IMR-90 (cell line): ENCODE measurements around the gene NDUFS7. TPM values are rescaled to one million over a fixed set of nuclear protein-coding genes. Genes with fewer than 3 reads are reported as not detected.

Source experiments
- ATAC-seq: fragments of 200-7000 bp; cut with Tn5 transposase; 2 replicates; pipeline ENCODE4 v1.9.1; 2020; ENCODE audit warnings: low read depth, mild to moderate bottlenecking, moderate library complexity
- BruUV-seq: library from RNA; stranded (reverse); fragments of 400-500 nt; replicated peaks from 2 replicates; lab custom pipeline; 2021; lab: Mats Ljungman, UMichigan
- CTCF ChIA-PET: fragments of 300-600 bp; formaldehyde crosslinking; extraction: SDS; loops from one replicate; lab custom pipeline; 2021; ENCODE audit warnings: antibody characterized with exemption; lab: Yijun Ruan, JAX
- POLR2A ChIA-PET: fragments of 300-600 bp; sonication (Branson Sonifier 250); formaldehyde crosslinking; loops from one replicate; lab custom pipeline; 2022; ENCODE audit warnings: antibody characterized with exemption; ENCODE audit not compliant: unreplicated experiment; lab: Charles Lee
- DNase-seq: peaks from one replicate; pipeline ENCODE4 v3.0.0; 2013
- H2AFZ ChIP-seq: replicated peaks from 2 replicates; pipeline ENCODE3; 2013; ENCODE audit warnings: low read length, mild to moderate bottlenecking; ENCODE audit not compliant: poor library complexity
- H2AK5ac ChIP-seq: 2 replicates; pipeline ENCODE4 v1.6.1; 2013; ENCODE audit warnings: low read depth, low read length, inconsistent platforms
- H2AK9ac ChIP-seq: replicated peaks from 2 replicates; pipeline ENCODE3; 2013; ENCODE audit warnings: mild to moderate bottlenecking, low read depth, low read length, moderate library complexity; ENCODE audit not compliant: poor library complexity
- H2BK120ac ChIP-seq: 2 replicates; pipeline ENCODE4 v1.6.1; 2013; ENCODE audit warnings: low read depth, low read length, inconsistent platforms
- H2BK15ac ChIP-seq: 3 replicates; pipeline ENCODE4 v1.6.1; 2013; ENCODE audit warnings: low read depth, low read length, inconsistent platforms
- H2BK20ac ChIP-seq: 2 replicates; pipeline ENCODE4 v1.6.1; 2013; ENCODE audit warnings: low read depth, mild to moderate bottlenecking, inconsistent platforms, low read length, moderate library complexity
- H2BK5ac ChIP-seq: 2 replicates; pipeline ENCODE4 v1.6.1; 2013; ENCODE audit warnings: mild to moderate bottlenecking, low read depth, low read length, inconsistent platforms; ENCODE audit not compliant: poor library complexity, severe bottlenecking
- H3K14ac ChIP-seq: replicated peaks from 2 replicates; pipeline ENCODE4 v1.6.1; 2013; ENCODE audit warnings: low read depth, low read length, inconsistent platforms
- H3K18ac ChIP-seq: 2 replicates; pipeline ENCODE4 v1.6.1; 2013; ENCODE audit warnings: low read depth, low read length, control low read depth
- H3K23ac ChIP-seq: 2 replicates; pipeline ENCODE4 v1.6.1; 2013; ENCODE audit warnings: low read depth, low read length, inconsistent platforms
- H3K27ac ChIP-seq: 2 replicates; pipeline ENCODE4 v1.5.1; 2013; ENCODE audit warnings: mild to moderate bottlenecking, control low read depth, low read length; ENCODE audit not compliant: insufficient read depth
- H3K27me3 ChIP-seq: 2 replicates; pipeline ENCODE4 v1.6.1; 2013; ENCODE audit warnings: low read length; ENCODE audit not compliant: control insufficient read depth, insufficient read depth
- H3K36me3 ChIP-seq: 2 replicates; pipeline ENCODE4 v1.6.1; 2013; ENCODE audit warnings: low read length, mixed read lengths; ENCODE audit not compliant: control insufficient read depth, insufficient read depth
- H3K4ac ChIP-seq: 2 replicates; pipeline ENCODE4 v1.6.1; 2013; ENCODE audit warnings: low read depth, low read length, inconsistent platforms
- H3K4me1 ChIP-seq: 2 replicates; pipeline ENCODE4 v1.6.1; 2013; ENCODE audit warnings: low read length, mixed read lengths; ENCODE audit not compliant: control insufficient read depth, insufficient read depth
- H3K4me2 ChIP-seq: 2 replicates; pipeline ENCODE4 v1.6.1; 2013; ENCODE audit warnings: low read depth, mild to moderate bottlenecking, control low read depth, low read length, moderate library complexity
- H3K4me3 ChIP-seq: 2 replicates; pipeline ENCODE4 v1.5.1; 2013; ENCODE audit warnings: low read depth, mild to moderate bottlenecking, control low read depth, low read length, moderate library complexity; ENCODE audit not compliant: insufficient read depth
- H3K56ac ChIP-seq: 2 replicates; pipeline ENCODE4 v1.6.1; 2013; ENCODE audit warnings: low read length, inconsistent platforms; ENCODE audit not compliant: insufficient read depth; ENCODE audit errors: extremely low read depth
- H3K79me1 ChIP-seq, 2 experiments: 2 replicates each; pipeline ENCODE4 v1.6.1; 2013; ENCODE audit warnings: low read length in 2 of 2, inconsistent platforms in 1 of 2, low read depth in 1 of 2
- H3K9ac ChIP-seq: 2 replicates; pipeline ENCODE4 v1.6.1; 2013; ENCODE audit warnings: low read depth, low read length, control low read depth
- H3K9me1 ChIP-seq: 2 replicates; pipeline ENCODE4 v1.6.1; 2013; ENCODE audit warnings: low read length, inconsistent platforms; ENCODE audit not compliant: insufficient read depth
- H3K9me3 ChIP-seq: 2 replicates; pipeline ENCODE4 v1.6.1; 2013; ENCODE audit warnings: low read length; ENCODE audit not compliant: control insufficient read depth, insufficient read depth
- H4K20me1 ChIP-seq: 2 replicates; pipeline ENCODE4 v1.6.1; 2013; ENCODE audit warnings: low read length, inconsistent platforms; ENCODE audit not compliant: insufficient read depth
- H4K5ac ChIP-seq: 2 replicates; pipeline ENCODE4 v1.6.1; 2013; ENCODE audit warnings: mild to moderate bottlenecking, low read depth, low read length, control low read depth
- H4K8ac ChIP-seq, 2 experiments: 2 replicates each; pipeline ENCODE4 v1.6.1; 2013; ENCODE audit warnings: low read depth in 2 of 2, low read length in 2 of 2, control low read depth in 1 of 2, inconsistent platforms in 1 of 2
- H4K91ac ChIP-seq: 2 replicates; pipeline ENCODE4 v1.6.1; 2013; ENCODE audit warnings: low read depth, low read length, inconsistent platforms; ENCODE audit not compliant: insufficient read depth
- BHLHE40 ChIP-seq: fragments of 150-350 bp; IDR thresholded peaks from 2 replicates; pipeline ENCODE4 v1.6.1; 2016; ENCODE audit warnings: mild to moderate bottlenecking, low read depth, low read length
- CEBPB ChIP-seq: IDR thresholded peaks from 2 replicates; pipeline ENCODE4 v1.6.1; 2012; ENCODE audit warnings: low read depth, low read length, improper control_type of control experiment
- CHD1 ChIP-seq: IDR thresholded peaks from 2 replicates; pipeline ENCODE4 v1.6.1; 2012; ENCODE audit warnings: low read depth, low read length, improper control_type of control experiment
- CTCF ChIP-seq: conservative IDR thresholded peaks from 2 replicates; pipeline ENCODE4 v1.5.1; 2012; ENCODE audit warnings: mild to moderate bottlenecking, low read depth, low read length, improper control_type of control experiment
- ELK1 ChIP-seq: fragments of 150-350 bp; IDR thresholded peaks from 2 replicates; pipeline ENCODE4 v1.6.1; 2016; ENCODE audit warnings: low read depth, mild to moderate bottlenecking, low read length, moderate library complexity, borderline replicate concordance
- FOS ChIP-seq: fragments of 150-350 bp; IDR thresholded peaks from 2 replicates; pipeline ENCODE4 v1.6.1; 2016; ENCODE audit warnings: low read depth, low read length
- MAFK ChIP-seq: IDR thresholded peaks from 2 replicates; pipeline ENCODE4 v1.6.1; 2012; ENCODE audit warnings: low read depth, low read length, improper control_type of control experiment
- MAZ ChIP-seq: IDR thresholded peaks from 2 replicates; pipeline ENCODE4 v1.6.1; 2012; ENCODE audit warnings: low read depth, mild to moderate bottlenecking, low read length, improper control_type of control experiment, moderate library complexity, borderline replicate concordance
- MXI1 ChIP-seq: IDR thresholded peaks from 2 replicates; pipeline ENCODE4 v1.6.1; 2012; ENCODE audit warnings: low read depth, mild to moderate bottlenecking, low read length, moderate library complexity, borderline replicate concordance
- POLR2A ChIP-seq: IDR thresholded peaks from 2 replicates; pipeline ENCODE4 v1.6.1; 2012; ENCODE audit warnings: mild to moderate bottlenecking, low read depth, low read length
- RAD21 ChIP-seq: IDR thresholded peaks from 2 replicates; pipeline ENCODE4 v1.6.1; 2012; ENCODE audit warnings: low read length, improper control_type of control experiment
- RCOR1 ChIP-seq: IDR thresholded peaks from 2 replicates; pipeline ENCODE4 v1.6.1; 2012; ENCODE audit warnings: mild to moderate bottlenecking, low read length, improper control_type of control experiment; ENCODE audit not compliant: insufficient replicate concordance
- RFX5 ChIP-seq: IDR thresholded peaks from 2 replicates; pipeline ENCODE4 v1.8.0; 2012; ENCODE audit warnings: low read depth, mild to moderate bottlenecking, low read length, moderate library complexity
- SMC3 ChIP-seq: fragments of 150-350 bp; IDR thresholded peaks from 2 replicates; pipeline ENCODE4 v1.6.1; 2016; ENCODE audit warnings: low read depth, mild to moderate bottlenecking, antibody characterized with exemption, low read length, moderate library complexity
- WGBS, 2 experiments: methylation state at CpG; one replicate each; pipeline versions ENCODE4 v1.1.5 to v1.1.7; 2013; ENCODE audit warnings: missing lambda C conversion rate in 2 of 2; ENCODE audit not compliant: insufficient read length in 1 of 2; ENCODE audit errors: extremely low coverage in 2 of 2; 5-methylcytosine and 5-hydroxymethylcytosine counted together
- dilution Hi-C: fragments of 300-500 bp; cut with HindIII; formaldehyde crosslinking; loops from one replicate; pipeline ENCODE4 v1.14.3; 2018; ENCODE audit warnings: low sequenced_read_pairs; ENCODE audit not compliant: unreplicated experiment
- in situ Hi-C: fragments of 300-500 bp; cut with MboI; formaldehyde crosslinking; loops from 3 replicates; pipeline ENCODE4 v1.14.3; 2019; ENCODE audit warnings: low sequenced_read_pairs, inconsistent platforms, mixed read lengths
- intact Hi-C: fragments of 100-400 bp; cut with micrococcal nuclease; formaldehyde crosslinking; loops from 2 replicates; pipeline ENCODE4 v1.10.0; 2022
- polyA plus RNA-seq, 3 experiments: library from polyadenylated mRNA; depleted of rRNA; stranded (reverse); fragments of >200 nt; gene quantifications; 2 replicates each; pipeline ENCODE4 v1.2.3, GENCODE V29; 2012; ENCODE audit warnings: low replicate concordance in 1 of 3
- total RNA-seq: library from RNA; depleted of rRNA; stranded (reverse); fragments of >200 nt; gene quantifications from 2 replicates; pipeline ENCODE4 v1.2.3, GENCODE V29; 2012

Gene NDUFS7
- total and polyA plus RNA-seq, 2 of the 4 experiments (the other 2 are of a cell fraction), result 60.8 to 136 TPM

- intact Hi-C loops, result no loop called here
- DNase-seq, result peak; percentile 94
- TF ChIP-seq RCOR1, result no peak
- peak; percentile 48 for TF ChIP-seq SMC3
- peak; percentile 37; the same call in 1 of the 2 replicates for TF ChIP-seq MAZ
- TF ChIP-seq MXI1, result peak; percentile 71; the same call in 1 of the 2 replicates
- peak; percentile 46; the same call in 1 of the 2 replicates for TF ChIP-seq BHLHE40
- peak; percentile 98 for TF ChIP-seq POLR2A
- TF ChIP-seq CHD1, result peak; percentile 87; the same call in 1 of the 2 replicates
- TF ChIP-seq CTCF, result peak; percentile 97
- TF ChIP-seq FOS, result no peak
- TF ChIP-seq RAD21, result peak; percentile 41
- no peak for TF ChIP-seq CEBPB
- no peak for TF ChIP-seq MAFK
- no peak for TF ChIP-seq RFX5
- no peak for TF ChIP-seq ELK1
These were observed 54.6 kb downstream of the NDUFS7 start, which contains the start of gene RPS15 for GRCh38 chr19:1438035-1438932. Gene RPS15, plus strand, starts transcription at chr19:1438396. Its CDS starts 30 bp downstream, at chr19:1438426.

More at GRCh38 chr19:1438035-1438932, 54.6 kb downstream of the NDUFS7 start, which contains the start of gene RPS15:
- Histone ChIP-seq H4K91ac (peak within 1 kb of the TSS; percentile 55), H3K4me1 (peaks cover 6% of the 10 kb centered on the region), H2BK20ac (no peak within 1 kb of the TSS), H2BK5ac (peak within 1 kb of the TSS; percentile 98), H3K79me1 (peaks cover 24 to 38% of the 10 kb centered on the region in 2 experiments), H3K9me3 (no peaks in the 10 kb centered on the region), H2AK5ac (peak within 1 kb of the TSS; percentile 81), H3K27ac (peak within 1 kb of the TSS; percentile 94), H3K4ac (peak within 1 kb of the TSS; percentile 72), H3K23ac (peak within 1 kb of the TSS; percentile 95), H3K27me3 (no peaks in the 10 kb centered on the region), H3K9ac (peak within 1 kb of the TSS; percentile 80), H2AFZ (peak within 1 kb of the TSS; percentile 93), H3K4me2 (peak within 1 kb of the TSS; percentile 91), H3K56ac (peak within 1 kb of the TSS; percentile 61), H2AK9ac (peak within 1 kb of the TSS; percentile 99), H3K14ac (peak within 1 kb of the TSS; percentile 96), H3K18ac (no peak within 1 kb of the TSS; the same call in 1 of the 2 replicates), H4K20me1 (peaks cover 49% of the 10 kb centered on the region), H3K9me1 (no peaks in the 10 kb centered on the region; the same call in 1 of the 2 replicates), H2BK120ac (no peak within 1 kb of the TSS), H2BK15ac (no peak within 1 kb of the TSS), H3K4me3 (peak within 1 kb of the TSS; percentile 84), H3K36me3 (peaks cover 52% of the 10 kb centered on the region), H4K8ac (peak within 1 kb of the TSS; percentile 48 to 89; a peak in 3 of 4 replicates), H4K5ac (peak within 1 kb of the TSS; percentile 87)
- dilution Hi-C loops, result no loop called here
- ChIA-PET POLR2A (interaction anchor here (0.6 kb wide), 1 partner anchor 141 kb away, joined by 9 read pairs; no protein-coding TSS in a partner anchor), CTCF (no interaction called here)
- in situ Hi-C loops, result no loop called here
- peak; percentile 93 for ATAC-seq
- WGBS, 2 experiments, result 2% methylated on average over 76 of the region's 100 CpGs; no CpG with 5 or more reads in 1 of the 2 experiments
- TSS peak; percentile 67 for BruUV-seq
